Gastroesophageal sphincter (tissue), 4 donors: Measurements from ENCODE around the gene SAC3D1. TPM values are rescaled to one million over a fixed set of nuclear protein-coding genes. Genes with fewer than 3 reads are reported as not detected.

Source experiments
- ATAC-seq: fragments of 150-250 bp; one replicate; pipeline ENCODE4 v1.9.1; 2016; ENCODE audit warnings: mild to moderate bottlenecking, moderate library complexity
- H3K27ac ChIP-seq, 4 donors: fragments of 200-600 bp; sonication (generic) in 3 of 4; 1 replicate in 3 of 4; 2 replicates in 1 of 4; pipeline ENCODE4 v1.5.1; 2016 to 2019
- H3K27me3 ChIP-seq: fragments of 200-600 bp; sonication (generic); one replicate; pipeline ENCODE4 v1.5.1; 2019
- H3K36me3 ChIP-seq, 2 donors: fragments of 200-600 bp; sonication (generic); one replicate each; pipeline ENCODE4 v1.5.1; 2019; ENCODE audit warnings: control low read depth in 1 of 2
- H3K4me1 ChIP-seq, 3 donors: fragments of 200-600 bp; sonication (generic); 1 replicate in 2 of 3; 2 replicates in 1 of 3; pipeline ENCODE4 v1.5.1; 2016 to 2019; ENCODE audit warnings: control low read depth in 2 of 3
- H3K4me3 ChIP-seq, 2 donors: fragments of 200-600 bp; sonication (generic); one replicate each; pipeline ENCODE4 v1.5.1; 2019; ENCODE audit warnings: mild to moderate bottlenecking in 1 of 2, moderate library complexity in 1 of 2
- H3K9me3 ChIP-seq, 3 donors: fragments of 200-600 bp; sonication (generic); one replicate each; pipeline ENCODE4 v1.5.1; 2017 to 2019; ENCODE audit warnings: control low read depth in 2 of 3
- EP300 ChIP-seq: sonication (generic); formaldehyde crosslinking; IDR thresholded peaks from one replicate; pipeline ENCODE4 v1.6.1; 2017; ENCODE audit warnings: antibody characterized with exemption, mild to moderate bottlenecking
- POLR2A ChIP-seq, 2 donors: fragments of 450-650 bp; IDR thresholded peaks; one replicate each; pipeline ENCODE4 v1.6.1; 2017; ENCODE audit warnings: antibody characterized with exemption in 2 of 2, mild to moderate bottlenecking in 2 of 2, moderate library complexity in 1 of 2
- POLR2AphosphoS5 ChIP-seq: sonication (generic); formaldehyde crosslinking; IDR thresholded peaks from one replicate; pipeline ENCODE4 v1.6.1; 2017; ENCODE audit warnings: antibody characterized with exemption
- WGBS, 2 donors: methylation state at CpG; one replicate each; pipeline ENCODE4 v1.1.5; 2018; ENCODE audit warnings: low coverage in 1 of 2; 5-methylcytosine and 5-hydroxymethylcytosine counted together
- total RNA-seq, 4 donors: library from RNA; depleted of rRNA; stranded (reverse); fragments of >200 nt; gene quantifications; one replicate each; pipeline ENCODE4 v1.1.0, GENCODE V29; 2016
- TF ChIP-seq, protein P1 (sequence below), 4 experiments: fragments of 200-600 bp in 2 of 4; fragments of 450-650 bp in 2 of 4; sonication (generic) in 1 of 4; IDR thresholded peaks; one replicate each; pipeline ENCODE4 v1.5.1; 2017 to 2019; ENCODE audit warnings: antibody characterized with exemption in 4 of 4, mild to moderate bottlenecking in 2 of 4, moderate library complexity in 2 of 4

SAC3D1 gene
- total RNA-seq, 4 donors from 2014 or later = 4.7 to 13.6 (median 12.7) TPM

DNA sequence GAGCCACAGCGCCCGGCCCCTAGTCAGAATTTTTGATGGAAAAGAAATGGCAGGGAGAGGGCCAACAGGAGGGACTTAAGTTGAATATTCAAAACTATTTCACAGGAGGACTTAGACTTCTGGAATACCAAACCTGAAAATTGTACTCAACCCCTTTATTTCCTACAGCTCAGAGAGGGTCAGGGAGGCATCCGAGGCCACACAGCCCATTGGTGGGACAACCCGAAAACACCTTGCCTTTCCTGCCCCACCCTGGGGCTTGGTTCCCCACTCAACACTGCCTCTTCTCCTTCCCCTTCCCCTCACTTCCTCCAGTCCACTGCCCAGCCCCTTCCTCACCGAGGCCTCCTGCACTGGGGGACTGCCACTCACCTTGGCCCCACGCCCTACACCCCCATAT lies 16.0 kb downstream of the SAC3D1 start:
- Histone ChIP-seq H3K27ac (no peak overlapping the region), H3K4me3 (no peak overlapping the region), H3K4me1 (no peaks in the 10 kb centered on the region), H3K27me3 (peaks cover 15% of the 10 kb centered on the region), H3K9me3 (no peaks in the 10 kb centered on the region), H3K36me3 (no peaks in the 10 kb centered on the region)
- WGBS, 2 donors = 75 to 83% methylated on average over 2 to 4 of the region's 6 CpGs
- no peak for ATAC-seq
- TF ChIP-seq, protein P1, sequence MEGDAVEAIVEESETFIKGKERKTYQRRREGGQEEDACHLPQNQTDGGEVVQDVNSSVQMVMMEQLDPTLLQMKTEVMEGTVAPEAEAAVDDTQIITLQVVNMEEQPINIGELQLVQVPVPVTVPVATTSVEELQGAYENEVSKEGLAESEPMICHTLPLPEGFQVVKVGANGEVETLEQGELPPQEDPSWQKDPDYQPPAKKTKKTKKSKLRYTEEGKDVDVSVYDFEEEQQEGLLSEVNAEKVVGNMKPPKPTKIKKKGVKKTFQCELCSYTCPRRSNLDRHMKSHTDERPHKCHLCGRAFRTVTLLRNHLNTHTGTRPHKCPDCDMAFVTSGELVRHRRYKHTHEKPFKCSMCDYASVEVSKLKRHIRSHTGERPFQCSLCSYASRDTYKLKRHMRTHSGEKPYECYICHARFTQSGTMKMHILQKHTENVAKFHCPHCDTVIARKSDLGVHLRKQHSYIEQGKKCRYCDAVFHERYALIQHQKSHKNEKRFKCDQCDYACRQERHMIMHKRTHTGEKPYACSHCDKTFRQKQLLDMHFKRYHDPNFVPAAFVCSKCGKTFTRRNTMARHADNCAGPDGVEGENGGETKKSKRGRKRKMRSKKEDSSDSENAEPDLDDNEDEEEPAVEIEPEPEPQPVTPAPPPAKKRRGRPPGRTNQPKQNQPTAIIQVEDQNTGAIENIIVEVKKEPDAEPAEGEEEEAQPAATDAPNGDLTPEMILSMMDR (IDR thresholded peaks at IDR 0.05) = no peak
- TF ChIP-seq EP300 (no peak), POLR2AphosphoS5 (no peak), POLR2A (IDR thresholded peaks at IDR 0.05) (no peak)

DNA sequence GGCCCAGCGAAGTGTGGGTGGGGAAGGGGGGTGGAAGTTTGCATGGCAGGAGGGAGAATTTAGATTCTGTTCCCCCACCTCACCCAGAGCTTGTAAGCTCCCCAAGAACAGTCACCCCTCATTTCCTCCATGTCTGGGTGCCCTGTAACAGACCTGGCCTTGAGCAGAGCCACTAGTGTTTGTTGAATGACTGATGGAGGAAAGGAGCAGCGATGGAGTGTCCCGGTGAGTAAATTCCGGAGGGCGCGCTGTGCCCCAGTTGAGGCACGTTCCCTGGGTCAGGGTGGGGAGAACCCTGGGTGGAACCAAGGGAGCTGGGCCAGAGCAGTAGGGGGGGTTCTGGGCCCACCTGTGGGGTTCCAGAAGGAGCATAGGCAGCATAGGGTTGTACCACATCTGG lies 16.5 kb downstream of the SAC3D1 start:
- no peaks in the 10 kb centered on the region for H3K9me3 ChIP-seq
- no peaks in the 10 kb centered on the region for H3K36me3 ChIP-seq
- no peak overlapping the region for H3K4me3 ChIP-seq
- 80 to 86% methylated on average over 2 to 4 of the region's 7 CpGs for WGBS, 2 donors
- no peak overlapping the region for H3K27ac ChIP-seq
- H3K4me1 ChIP-seq = no peaks in the 10 kb centered on the region
- no peak for TF ChIP-seq POLR2A (IDR thresholded peaks at IDR 0.05)
- TF ChIP-seq POLR2AphosphoS5 = no peak
- TF ChIP-seq, protein P1 (IDR thresholded peaks at IDR 0.05) = no peak
- TF ChIP-seq EP300 = no peak
- peaks cover 13% of the 10 kb centered on the region for H3K27me3 ChIP-seq
- no peak for ATAC-seq

DNA sequence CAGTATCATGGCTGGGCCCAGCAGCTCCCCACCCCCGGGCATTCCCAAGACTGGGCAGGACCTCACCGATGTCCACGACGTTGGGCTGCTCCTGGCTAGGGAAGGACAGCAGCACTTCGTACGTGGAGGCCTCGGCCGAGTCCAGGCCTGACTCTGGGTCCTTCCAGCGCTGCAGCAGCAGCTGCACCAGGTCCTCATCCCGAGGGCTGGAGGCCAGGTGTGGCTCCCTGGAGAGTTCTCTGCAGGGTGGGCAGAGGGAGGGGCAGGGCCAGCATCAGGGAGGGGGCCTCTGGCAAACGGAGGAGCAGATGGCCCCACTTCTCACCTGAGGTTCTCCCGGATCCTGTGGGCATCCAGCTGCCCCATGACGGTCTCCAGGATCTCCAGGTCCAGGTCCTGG lies 17.0 kb downstream of the SAC3D1 start:
- Histone ChIP-seq H3K4me3 (no peak overlapping the region), H3K36me3 (no peaks in the 10 kb centered on the region), H3K9me3 (no peaks in the 10 kb centered on the region), H3K4me1 (no peaks in the 10 kb centered on the region), H3K27ac (no peak overlapping the region), H3K27me3 (peaks cover 8% of the 10 kb centered on the region)
- no peak for TF ChIP-seq POLR2AphosphoS5
- no CpG with 5 or more reads among the region's 13 CpGs for WGBS, 2 donors
- ATAC-seq = no peak

DNA sequence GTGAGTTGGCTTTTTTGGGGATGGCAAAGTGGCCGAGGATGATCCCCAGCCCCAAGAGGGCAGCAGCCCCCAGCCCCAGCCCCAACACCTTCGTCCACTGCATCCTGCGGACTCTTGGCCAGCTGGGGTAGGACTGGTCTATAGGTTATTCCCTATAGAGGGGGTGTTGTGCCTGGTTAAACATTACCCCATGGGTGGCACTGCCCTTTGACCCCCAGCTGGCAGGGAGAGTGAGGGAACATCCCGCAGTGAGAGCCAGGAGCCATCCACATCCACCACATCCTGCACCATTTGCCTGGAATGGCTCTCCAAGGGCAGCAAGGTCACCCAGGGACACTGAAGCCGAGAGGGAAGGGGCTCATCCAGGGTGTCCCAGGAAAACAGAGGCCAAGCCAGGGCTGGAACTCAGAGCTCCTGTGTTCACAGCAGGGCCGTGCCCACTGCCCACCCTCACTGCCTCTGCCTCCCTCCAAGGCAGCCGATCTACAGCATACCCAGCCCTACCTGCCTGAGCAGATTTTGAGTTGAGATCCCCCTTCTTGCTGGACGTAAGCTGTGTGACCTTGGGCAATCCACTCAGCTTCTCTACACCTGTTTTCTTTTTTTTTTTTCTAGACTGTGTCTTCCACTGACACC lies 17.5 kb downstream of the SAC3D1 start, which contains the start of gene NAALADL1:
Gene NAALADL1, minus strand, starts transcription at position 135 of the 636 bp plus-strand sequence. Its CDS starts 32 bp downstream, at position 103.
- peaks cover 3% of the 10 kb centered on the region for H3K27me3 ChIP-seq
- no peak for ATAC-seq
- H3K4me1 ChIP-seq = no peaks in the 10 kb centered on the region
- no peaks in the 10 kb centered on the region for H3K36me3 ChIP-seq
- TF ChIP-seq, protein P1 (IDR thresholded peaks at IDR 0.05) = no peak
- TF ChIP-seq EP300 (no peak), POLR2A (IDR thresholded peaks at IDR 0.05) (no peak), POLR2AphosphoS5 (no peak)
- WGBS, 2 donors = 98% methylated on average over 4 of the region's 8 CpGs; no CpG with 5 or more reads in 1 of the 2 donors
- no peak within 1 kb of the TSS for H3K27ac ChIP-seq
- no peak within 1 kb of the TSS for H3K4me3 ChIP-seq
- H3K9me3 ChIP-seq = no peaks in the 10 kb centered on the region

DNA sequence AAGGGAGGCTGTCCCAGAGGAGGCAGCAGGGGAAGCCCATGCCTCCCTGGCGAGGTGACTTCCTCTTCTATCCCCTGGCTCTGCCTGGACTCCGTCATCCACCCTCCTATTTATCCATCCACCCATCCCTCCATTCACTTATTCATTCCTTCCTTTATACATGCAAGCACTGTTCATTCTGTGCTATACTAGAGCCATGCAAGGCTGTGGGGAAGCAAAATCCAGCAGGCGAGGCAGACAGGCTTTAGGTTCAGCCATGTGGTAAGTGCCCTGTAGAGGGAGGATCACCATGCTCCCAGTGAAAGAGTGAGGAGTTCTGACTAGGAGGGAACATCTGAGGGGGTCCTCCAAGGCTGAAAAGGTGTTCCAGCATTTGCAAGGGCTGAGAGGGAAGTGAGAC lies 18.5 kb downstream of the SAC3D1 start:
- TF ChIP-seq EP300 = no peak
- TF ChIP-seq POLR2A (IDR thresholded peaks at IDR 0.05) = no peak
- TF ChIP-seq, protein P1 (IDR thresholded peaks at IDR 0.05) = no peak
- no peak for TF ChIP-seq POLR2AphosphoS5
- ATAC-seq = no peak
- no peaks in the 10 kb centered on the region for H3K27me3 ChIP-seq
- no peaks in the 10 kb centered on the region for H3K9me3 ChIP-seq
- H3K27ac ChIP-seq = no peak overlapping the region
- no peaks in the 10 kb centered on the region for H3K4me1 ChIP-seq
- H3K36me3 ChIP-seq = no peaks in the 10 kb centered on the region
- no peak overlapping the region for H3K4me3 ChIP-seq
- 43% methylated on average over 3 of the region's 3 CpGs; no CpG with 5 or more reads in 1 of the 2 donors for WGBS, 2 donors
